ENCODE measurements around the gene MEIOC. TPM values are rescaled to one million over a fixed set of nuclear protein-coding genes. Genes with fewer than 3 reads are reported as not detected.

MEIOC gene
- total and polyA plus RNA-seq, 9 of the 15 experiments (the other 6 are each of a cell fraction or from before 2014, with no cell fraction given) = 0.04 to 0.23 (median 0.06) TPM; not detected in 5

DNA sequence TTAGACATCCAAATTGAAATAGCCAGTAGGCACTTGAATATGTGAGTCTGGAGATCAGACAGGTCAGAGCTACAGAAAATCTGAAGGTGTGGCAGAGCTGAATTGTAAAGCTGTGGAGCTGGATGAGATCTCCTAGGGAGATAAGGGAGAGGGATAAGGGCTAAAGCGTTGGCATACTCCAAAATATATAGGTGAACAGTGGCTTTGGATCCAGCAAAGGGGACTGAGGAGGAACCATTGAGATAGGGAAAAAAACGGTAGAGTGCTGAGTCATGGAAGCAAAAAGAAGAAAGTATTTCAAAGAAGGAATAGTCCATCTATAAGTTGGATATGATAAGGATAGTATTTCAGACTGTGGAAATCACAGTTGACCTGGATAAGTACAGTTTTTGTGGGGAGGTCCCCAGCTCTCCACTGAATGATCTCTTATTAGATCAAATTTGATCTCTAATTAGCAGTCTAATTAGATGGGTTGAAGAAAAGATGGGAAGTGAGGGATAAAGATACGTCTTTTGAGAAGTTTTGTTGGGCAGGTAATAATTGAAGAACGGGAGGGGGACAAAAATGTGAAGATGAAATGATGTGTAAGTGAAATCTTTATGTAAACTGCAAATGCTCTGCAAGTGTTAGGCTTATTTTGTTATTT, 51.6 kb downstream of the MEIOC start (continued):
- TF ChIP-seq TCF3 (CRISPR knock-in tag; IDR thresholded peaks at IDR 0.05) = no peak
- no peak for TF ChIP-seq ZKSCAN8 (CRISPR knock-in tag; IDR thresholded peaks at IDR 0.05)
- TF ChIP-seq EHMT2 (IDR thresholded peaks at IDR 0.05) = peak; percentile 16; the same call in 1 of the 2 replicates
- TF ChIP-seq EP400 (IDR thresholded peaks at IDR 0.05) = no peak
- TF ChIP-seq TAF9B (IDR thresholded peaks at IDR 0.05; ENCODE audit: partially characterized antibody) = no peak
- no peak for TF ChIP-seq NUFIP1 (IDR thresholded peaks at IDR 0.05; ENCODE audit: partially characterized antibody)
- TF ChIP-seq CGGBP1 (CRISPR knock-in tag; IDR thresholded peaks at IDR 0.05) = no peak
- TF ChIP-seq ASH1L (IDR thresholded peaks at IDR 0.05; ENCODE audit: borderline replicate concordance, low read depth, partially characterized antibody) = no peak
- no peak for TF ChIP-seq IRF2 (CRISPR knock-in tag; IDR thresholded peaks at IDR 0.05)
- TF ChIP-seq ZNF586 (CRISPR knock-in tag; conservative IDR thresholded peaks at IDR 0.05) = no peak
- TF ChIP-seq TRIM28 (IDR thresholded peaks at IDR 0.05) = no peak
- TF ChIP-seq NR4A1 (CRISPR knock-in tag; IDR thresholded peaks at IDR 0.05) = no peak
- TF ChIP-seq NR4A1 (tag; IDR thresholded peaks at IDR 0.05) = no peak
- no peak; the same call in 1 of the 2 replicates for TF ChIP-seq VEZF1 (CRISPR knock-in tag; IDR thresholded peaks at IDR 0.05)
- TF ChIP-seq, protein P1, sequence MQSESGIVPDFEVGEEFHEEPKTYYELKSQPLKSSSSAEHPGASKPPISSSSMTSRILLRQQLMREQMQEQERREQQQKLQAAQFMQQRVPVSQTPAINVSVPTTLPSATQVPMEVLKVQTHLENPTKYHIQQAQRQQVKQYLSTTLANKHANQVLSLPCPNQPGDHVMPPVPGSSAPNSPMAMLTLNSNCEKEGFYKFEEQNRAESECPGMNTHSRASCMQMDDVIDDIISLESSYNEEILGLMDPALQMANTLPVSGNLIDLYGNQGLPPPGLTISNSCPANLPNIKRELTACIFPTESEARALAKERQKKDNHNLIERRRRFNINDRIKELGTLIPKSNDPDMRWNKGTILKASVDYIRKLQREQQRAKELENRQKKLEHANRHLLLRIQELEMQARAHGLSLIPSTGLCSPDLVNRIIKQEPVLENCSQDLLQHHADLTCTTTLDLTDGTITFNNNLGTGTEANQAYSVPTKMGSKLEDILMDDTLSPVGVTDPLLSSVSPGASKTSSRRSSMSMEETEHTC (IDR thresholded peaks at IDR 0.05) = no peak
- TF ChIP-seq, protein P2, sequence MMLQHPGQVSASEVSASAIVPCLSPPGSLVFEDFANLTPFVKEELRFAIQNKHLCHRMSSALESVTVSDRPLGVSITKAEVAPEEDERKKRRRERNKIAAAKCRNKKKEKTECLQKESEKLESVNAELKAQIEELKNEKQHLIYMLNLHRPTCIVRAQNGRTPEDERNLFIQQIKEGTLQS (IDR thresholded peaks at IDR 0.05) = no peak
- TF ChIP-seq, protein P2 (CRISPR knock-in tag; conservative IDR thresholded peaks at IDR 0.05) = no peak
- TF ChIP-seq KDM5B (IDR thresholded peaks at IDR 0.05; ENCODE audit: insufficient replicate concordance, low read depth, low read length) = no peak
- TF ChIP-seq CCAR2 (IDR thresholded peaks at IDR 0.05; ENCODE audit: low read depth, low read length) = no peak
- TF ChIP-seq RBM25 (IDR thresholded peaks at IDR 0.05; ENCODE audit: low read depth, low read length, severe bottlenecking) = no peak
- TF ChIP-seq TSHZ1 (CRISPR knock-in tag; IDR thresholded peaks at IDR 0.05) = no peak

Data from K562 (cell line).